Measurements from ENCODE around the gene SRRM3. TPM values are rescaled to one million over a fixed set of nuclear protein-coding genes. Genes with fewer than 3 reads are reported as not detected.
"Not testable (repeated sequence)": the region's sequence is repeated elsewhere in the genome, so short reads cannot be mapped to it uniquely, and the experiment has no call there.

Gene SRRM3
- total RNA-seq, 2 experiments from 2014 or later = not detected

- peaks cover 2% of the 10 kb centered on the region for H3K27me3 Mint-ChIP-seq
- H3K36me3 Mint-ChIP-seq = no peaks in the 10 kb centered on the region
- no peaks in the 10 kb centered on the region for H3K9me3 Mint-ChIP-seq
- H3K27ac Mint-ChIP-seq = no peak overlapping the region
- H3K4me3 Mint-ChIP-seq = no peak overlapping the region
- no peak for DNase-seq
- H3K4me1 Mint-ChIP-seq = peaks cover 3% of the 10 kb centered on the region
Measured at GRCh38 chr7:76296743-76297740, 95.3 kb downstream of the SRRM3 start.

- no peak overlapping the region for H3K27ac Mint-ChIP-seq
- no peak overlapping the region for H3K4me3 Mint-ChIP-seq
- peaks cover 9% of the 10 kb centered on the region for H3K27me3 Mint-ChIP-seq
- peaks cover 16% of the 10 kb centered on the region for H3K4me1 Mint-ChIP-seq
- peaks cover 6% of the 10 kb centered on the region for H3K36me3 Mint-ChIP-seq
- no peak for DNase-seq
- no peaks in the 10 kb centered on the region for H3K9me3 Mint-ChIP-seq
Measured at GRCh38 chr7:76300166-76300731, 98.6 kb downstream of the SRRM3 start.

- Mint-ChIP-seq H3K27me3 (peaks cover 9% of the 10 kb centered on the region), H3K4me3 (no peak overlapping the region), H3K36me3 (peaks cover 6% of the 10 kb centered on the region), H3K9me3 (no peaks in the 10 kb centered on the region), H3K4me1 (peaks cover 16% of the 10 kb centered on the region), H3K27ac (no peak overlapping the region)
- no peak for DNase-seq
Measured at GRCh38 chr7:76301000-76301399, 99.3 kb downstream of the SRRM3 start.

GRCh38 chr7:76302347-76303201, 100.9 kb downstream of the SRRM3 start, which contains the start of gene HSPB1:
TSS of gene HSPB1 (plus strand) at chr7:76302673. CDS start at chr7:76302713, 40 bp downstream.
- peak; percentile 38 for DNase-seq
- Mint-ChIP-seq H3K4me1 (peaks cover 16% of the 10 kb centered on the region), H3K27me3 (peaks cover 9% of the 10 kb centered on the region), H3K27ac (peak within 1 kb of the TSS; percentile 89), H3K4me3 (peak within 1 kb of the TSS; percentile 90), H3K36me3 (peaks cover 6% of the 10 kb centered on the region), H3K9me3 (no peaks in the 10 kb centered on the region)

GRCh38 chr7:76303202-76304147, 101.8 kb downstream of the SRRM3 start:
- Mint-ChIP-seq H3K9me3 (no peaks in the 10 kb centered on the region), H3K27ac (peak overlapping the region; percentile 89), H3K36me3 (peaks cover 6% of the 10 kb centered on the region), H3K4me3 (peak overlapping the region; percentile 90), H3K27me3 (peaks cover 9% of the 10 kb centered on the region), H3K4me1 (peaks cover 16% of the 10 kb centered on the region)
- DNase-seq = peak; percentile 72

GRCh38 chr7:76304888-76305375, 103.2 kb downstream of the SRRM3 start:
- H3K27me3 Mint-ChIP-seq = peaks cover 9% of the 10 kb centered on the region
- no peak overlapping the region for H3K27ac Mint-ChIP-seq
- H3K36me3 Mint-ChIP-seq = peaks cover 6% of the 10 kb centered on the region
- H3K9me3 Mint-ChIP-seq = no peaks in the 10 kb centered on the region
- H3K4me1 Mint-ChIP-seq = peaks cover 16% of the 10 kb centered on the region
- no peak overlapping the region for H3K4me3 Mint-ChIP-seq
- DNase-seq = no peak

- not testable (repeated sequence) for H3K4me3 Mint-ChIP-seq, DNase-seq, H3K27me3 Mint-ChIP-seq, H3K27ac Mint-ChIP-seq, H3K36me3 Mint-ChIP-seq, H3K4me1 Mint-ChIP-seq, H3K9me3 Mint-ChIP-seq
Measured at GRCh38 chr7:76308874-76309273, 107.2 kb downstream of the SRRM3 start.

GRCh38 chr7:76309341-76310101, 107.8 kb downstream of the SRRM3 start:
- not testable (repeated sequence) for DNase-seq, H3K27me3 Mint-ChIP-seq, H3K9me3 Mint-ChIP-seq, H3K36me3 Mint-ChIP-seq, H3K27ac Mint-ChIP-seq, H3K4me3 Mint-ChIP-seq, H3K4me1 Mint-ChIP-seq

- Mint-ChIP-seq H3K4me3 (no peak overlapping the region), H3K9me3 (no peaks in the 10 kb centered on the region), H3K27me3 (no peaks in the 10 kb centered on the region), H3K36me3 (no peaks in the 10 kb centered on the region), H3K27ac (no peak overlapping the region), H3K4me1 (peaks cover 4% of the 10 kb centered on the region)
- no peak for DNase-seq
Measured at GRCh38 chr7:76310102-76310957, 108.6 kb downstream of the SRRM3 start.

- not testable (repeated sequence) for H3K36me3 Mint-ChIP-seq, H3K4me3 Mint-ChIP-seq, H3K27me3 Mint-ChIP-seq, H3K4me1 Mint-ChIP-seq, H3K27ac Mint-ChIP-seq, H3K9me3 Mint-ChIP-seq, DNase-seq
Measured at GRCh38 chr7:76311838-76312237, 110.1 kb downstream of the SRRM3 start.

- Mint-ChIP-seq H3K4me3 (peak overlapping the region; percentile 29), H3K27ac (peak overlapping the region; percentile 71), H3K27me3 (no peaks in the 10 kb centered on the region), H3K36me3 (peaks cover 5% of the 10 kb centered on the region), H3K9me3 (no peaks in the 10 kb centered on the region), H3K4me1 (peaks cover 17% of the 10 kb centered on the region)
- DNase-seq = peak; percentile 94
Measured at GRCh38 chr7:76314042-76314721, 112.5 kb downstream of the SRRM3 start.

- H3K27ac Mint-ChIP-seq, H3K27me3 Mint-ChIP-seq, H3K9me3 Mint-ChIP-seq, H3K36me3 Mint-ChIP-seq, DNase-seq, H3K4me3 Mint-ChIP-seq: not testable (repeated sequence)
- peaks cover 21% of the 10 kb centered on the region for H3K4me1 Mint-ChIP-seq
Measured at GRCh38 chr7:76314740-76315139, 113.0 kb downstream of the SRRM3 start.
